HEK293 (cell line): Measurements from ENCODE around the gene COBL.

Experiments
- CTCF ChIA-PET: fragments of 350-600 bp; formaldehyde crosslinking; extraction: SDS; loops from one replicate; lab custom pipeline; 2021; ENCODE audit warnings: antibody characterized with exemption; lab: Yijun Ruan, JAX
- POLR2A ChIA-PET: fragments of 300-600 bp; formaldehyde crosslinking; extraction: SDS; loops from one replicate; lab custom pipeline; 2020; ENCODE audit warnings: antibody characterized with exemption, inconsistent platforms; lab: Yijun Ruan, JAX
- H3K27ac ChIP-seq: fragments of 200-500 bp; sonication (Bioruptor generic); 2 replicates; pipeline ENCODE4 v1.5.1; 2014; ENCODE audit warnings: low read depth, low read length, control low read depth, inconsistent platforms; ENCODE audit errors: extremely low read depth
- H3K36me3 ChIP-seq, 2 experiments: fragments of 200-500 bp in 1 of 2; sonication (Bioruptor generic) in 1 of 2; 1 replicate in 1 of 2; 2 replicates in 1 of 2; pipeline ENCODE4 v1.5.1; 2014 to 2017; ENCODE audit warnings: inconsistent platforms in 2 of 2, low read length in 2 of 2; ENCODE audit not compliant: control insufficient read depth in 2 of 2, insufficient read depth in 1 of 2
- H3K4me1 ChIP-seq: fragments of 200-500 bp; sonication (Bioruptor generic); 2 replicates; pipeline ENCODE4 v1.5.1; 2014; ENCODE audit warnings: mild to moderate bottlenecking, low read length, inconsistent platforms; ENCODE audit not compliant: control insufficient read depth, insufficient read depth
- H3K4me3 ChIP-seq: 2 replicates; pipeline ENCODE4 v1.5.1; 2011; ENCODE audit warnings: low read depth, mild to moderate bottlenecking, control low read depth, low read length, moderate library complexity
- H3K9me3 ChIP-seq: fragments of 200-500 bp; sonication (Bioruptor generic); 2 replicates; pipeline ENCODE4 v1.5.1; 2014; ENCODE audit warnings: low read depth, low read length, inconsistent platforms; ENCODE audit not compliant: control insufficient read depth, insufficient read depth
- FEZF1 ChIP-seq: fragments of 450-650 bp; formaldehyde crosslinking; IDR thresholded peaks from 2 replicates; pipeline ENCODE4 v1.5.1; 2016; ENCODE audit warnings: missing biosample characterization, missing genetic modification characterization
- GLIS1 ChIP-seq: fragments of 450-650 bp; formaldehyde crosslinking; IDR thresholded peaks from 2 replicates; pipeline ENCODE4 v1.5.1; 2016; ENCODE audit warnings: missing biosample characterization, missing genetic modification characterization
- MYNN ChIP-seq: fragments of 450-650 bp; formaldehyde crosslinking; IDR thresholded peaks from 2 replicates; pipeline ENCODE4 v1.5.1; 2016; ENCODE audit warnings: missing biosample characterization, missing genetic modification characterization, borderline replicate concordance
- YY1 ChIP-seq: fragments of 450-650 bp; formaldehyde crosslinking; IDR thresholded peaks from 2 replicates; pipeline ENCODE4 v1.5.1; 2018; ENCODE audit warnings: missing biosample characterization, missing genetic modification characterization
- ZBTB48 ChIP-seq: fragments of 450-650 bp; formaldehyde crosslinking; IDR thresholded peaks from 2 replicates; pipeline ENCODE4 v1.5.1; 2016; ENCODE audit warnings: missing biosample characterization, missing genetic modification characterization
- ZEB2 ChIP-seq: fragments of 450-650 bp; formaldehyde crosslinking; IDR thresholded peaks from 2 replicates; pipeline ENCODE4 v1.5.1; 2016; ENCODE audit warnings: missing biosample characterization, missing genetic modification characterization
- ZNF10 ChIP-seq: fragments of 450-650 bp; formaldehyde crosslinking; IDR thresholded peaks from 2 replicates; pipeline ENCODE4 v1.5.1; 2017; ENCODE audit warnings: missing biosample characterization, missing genetic modification characterization
- ZNF16 ChIP-seq: fragments of 450-650 bp; formaldehyde crosslinking; IDR thresholded peaks from 2 replicates; pipeline ENCODE4 v1.5.1; 2016; ENCODE audit warnings: low read depth, missing biosample characterization, missing genetic modification characterization
- ZNF202 ChIP-seq: fragments of 450-650 bp; formaldehyde crosslinking; IDR thresholded peaks from 2 replicates; pipeline ENCODE4 v1.5.1; 2016; ENCODE audit warnings: missing biosample characterization, missing genetic modification characterization, borderline replicate concordance
- ZNF211 ChIP-seq: fragments of 450-650 bp; formaldehyde crosslinking; IDR thresholded peaks from 2 replicates; pipeline ENCODE4 v1.5.1; 2016; ENCODE audit warnings: low read depth, missing biosample characterization, missing genetic modification characterization
- ZNF416 ChIP-seq: fragments of 450-650 bp; formaldehyde crosslinking; IDR thresholded peaks from 2 replicates; pipeline ENCODE4 v1.5.1; 2016; ENCODE audit warnings: missing biosample characterization, missing genetic modification characterization
- ZNF423 ChIP-seq: fragments of 450-650 bp; formaldehyde crosslinking; IDR thresholded peaks from 2 replicates; pipeline ENCODE4 v1.5.1; 2016; ENCODE audit warnings: missing biosample characterization, missing genetic modification characterization
- ZNF555 ChIP-seq: fragments of 450-650 bp; formaldehyde crosslinking; conservative IDR thresholded peaks from 2 replicates; pipeline ENCODE4 v1.5.1; 2017; ENCODE audit warnings: missing biosample characterization, mild to moderate bottlenecking, missing genetic modification characterization, inconsistent platforms
- ZNF560 ChIP-seq: fragments of 450-650 bp; formaldehyde crosslinking; IDR thresholded peaks from 2 replicates; pipeline ENCODE4 v1.5.1; 2017; ENCODE audit warnings: missing biosample characterization, missing genetic modification characterization, borderline replicate concordance
- ZNF624 ChIP-seq: fragments of 450-650 bp; formaldehyde crosslinking; IDR thresholded peaks from 2 replicates; pipeline ENCODE4 v1.5.1; 2017; ENCODE audit warnings: missing biosample characterization, missing genetic modification characterization
- ZNF701 ChIP-seq: fragments of 450-650 bp; formaldehyde crosslinking; IDR thresholded peaks from 2 replicates; pipeline ENCODE4 v1.5.1; 2016; ENCODE audit warnings: missing biosample characterization, missing genetic modification characterization
- ZNF707 ChIP-seq: fragments of 450-650 bp; formaldehyde crosslinking; IDR thresholded peaks from 2 replicates; pipeline ENCODE4 v1.5.1; 2016; ENCODE audit warnings: missing biosample characterization, missing genetic modification characterization
- ZSCAN16 ChIP-seq: fragments of 450-650 bp; formaldehyde crosslinking; IDR thresholded peaks from 2 replicates; pipeline ENCODE4 v1.5.1; 2016; ENCODE audit warnings: missing biosample characterization, missing genetic modification characterization
- TF ChIP-seq, protein P1 (sequence below): fragments of 450-650 bp; formaldehyde crosslinking; IDR thresholded peaks from 2 replicates; pipeline ENCODE4 v1.5.1; 2016; ENCODE audit warnings: missing biosample characterization, missing genetic modification characterization, low read depth
- TF ChIP-seq, protein P2 (sequence below): fragments of 450-650 bp; formaldehyde crosslinking; IDR thresholded peaks from 2 replicates; pipeline ENCODE4 v1.5.1; 2017; ENCODE audit warnings: missing biosample characterization, missing genetic modification characterization
- TF ChIP-seq, protein P3 (sequence below): fragments of 450-650 bp; formaldehyde crosslinking; IDR thresholded peaks from 2 replicates; pipeline ENCODE4 v1.5.1; 2016; ENCODE audit warnings: missing biosample characterization, missing genetic modification characterization
- TF ChIP-seq, protein P4 (sequence below): fragments of 450-650 bp; formaldehyde crosslinking; IDR thresholded peaks from 2 replicates; pipeline ENCODE4 v1.5.1; 2016; ENCODE audit warnings: missing biosample characterization, missing genetic modification characterization

COBL gene

DNA sequence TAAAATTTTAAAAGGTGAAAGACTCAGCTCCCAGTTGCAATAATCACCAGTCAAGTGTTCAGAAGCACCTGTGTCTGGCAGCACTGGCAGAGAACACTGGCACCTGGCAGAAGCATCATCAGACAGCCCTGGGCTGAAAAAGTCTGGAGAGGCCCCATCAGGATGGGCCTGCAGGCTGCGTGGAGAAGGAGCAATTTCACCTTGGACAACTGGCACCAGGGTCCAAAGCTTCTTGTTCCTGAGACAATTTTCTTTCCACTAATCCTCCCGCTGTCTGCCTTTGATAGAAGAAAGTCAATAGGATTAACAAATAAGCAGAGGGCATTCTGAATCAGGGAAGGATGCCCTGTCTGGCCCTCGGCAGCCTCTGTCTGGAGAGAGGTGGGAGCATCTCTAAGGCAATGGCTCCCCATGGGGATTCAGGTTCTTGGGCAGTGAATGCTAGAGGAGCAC is 6.5 kb downstream of the COBL start:
- peaks cover 24% of the 10 kb centered on the region for H3K4me1 ChIP-seq
- no peak overlapping the region for H3K4me3 ChIP-seq
- TF ChIP-seq, protein P1, sequence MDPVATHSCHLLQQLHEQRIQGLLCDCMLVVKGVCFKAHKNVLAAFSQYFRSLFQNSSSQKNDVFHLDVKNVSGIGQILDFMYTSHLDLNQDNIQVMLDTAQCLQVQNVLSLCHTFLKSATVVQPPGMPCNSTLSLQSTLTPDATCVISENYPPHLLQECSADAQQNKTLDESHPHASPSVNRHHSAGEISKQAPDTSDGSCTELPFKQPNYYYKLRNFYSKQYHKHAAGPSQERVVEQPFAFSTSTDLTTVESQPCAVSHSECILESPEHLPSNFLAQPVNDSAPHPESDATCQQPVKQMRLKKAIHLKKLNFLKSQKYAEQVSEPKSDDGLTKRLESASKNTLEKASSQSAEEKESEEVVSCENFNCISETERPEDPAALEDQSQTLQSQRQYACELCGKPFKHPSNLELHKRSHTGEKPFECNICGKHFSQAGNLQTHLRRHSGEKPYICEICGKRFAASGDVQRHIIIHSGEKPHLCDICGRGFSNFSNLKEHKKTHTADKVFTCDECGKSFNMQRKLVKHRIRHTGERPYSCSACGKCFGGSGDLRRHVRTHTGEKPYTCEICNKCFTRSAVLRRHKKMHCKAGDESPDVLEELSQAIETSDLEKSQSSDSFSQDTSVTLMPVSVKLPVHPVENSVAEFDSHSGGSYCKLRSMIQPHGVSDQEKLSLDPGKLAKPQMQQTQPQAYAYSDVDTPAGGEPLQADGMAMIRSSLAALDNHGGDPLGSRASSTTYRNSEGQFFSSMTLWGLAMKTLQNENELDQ (tag by site-specific recombination), result no peak
- TF ChIP-seq, protein P2, sequence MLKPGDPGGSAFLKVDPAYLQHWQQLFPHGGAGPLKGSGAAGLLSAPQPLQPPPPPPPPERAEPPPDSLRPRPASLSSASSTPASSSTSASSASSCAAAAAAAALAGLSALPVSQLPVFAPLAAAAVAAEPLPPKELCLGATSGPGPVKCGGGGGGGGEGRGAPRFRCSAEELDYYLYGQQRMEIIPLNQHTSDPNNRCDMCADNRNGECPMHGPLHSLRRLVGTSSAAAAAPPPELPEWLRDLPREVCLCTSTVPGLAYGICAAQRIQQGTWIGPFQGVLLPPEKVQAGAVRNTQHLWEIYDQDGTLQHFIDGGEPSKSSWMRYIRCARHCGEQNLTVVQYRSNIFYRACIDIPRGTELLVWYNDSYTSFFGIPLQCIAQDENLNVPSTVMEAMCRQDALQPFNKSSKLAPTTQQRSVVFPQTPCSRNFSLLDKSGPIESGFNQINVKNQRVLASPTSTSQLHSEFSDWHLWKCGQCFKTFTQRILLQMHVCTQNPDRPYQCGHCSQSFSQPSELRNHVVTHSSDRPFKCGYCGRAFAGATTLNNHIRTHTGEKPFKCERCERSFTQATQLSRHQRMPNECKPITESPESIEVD (tag by site-specific recombination), result no peak
- no peak for TF ChIP-seq ZEB2 (tag by site-specific recombination)
- no peak for TF ChIP-seq MYNN (tag by site-specific recombination)
- TF ChIP-seq FEZF1, result no peak
- TF ChIP-seq ZNF202 (tag by site-specific recombination), result no peak
- no peak for TF ChIP-seq ZNF555 (tag by site-specific recombination)
- no peak for TF ChIP-seq ZNF707
- ChIA-PET POLR2A (no interaction called here), CTCF (interaction anchor here (0.6 kb wide), 1 partner anchor 1109 kb away, joined by 3 read pairs; no protein-coding TSS in a partner anchor)
- no peaks in the 10 kb centered on the region for H3K36me3 ChIP-seq
- no peaks in the 10 kb centered on the region for H3K9me3 ChIP-seq
- H3K27ac ChIP-seq, result no peak overlapping the region

DNA sequence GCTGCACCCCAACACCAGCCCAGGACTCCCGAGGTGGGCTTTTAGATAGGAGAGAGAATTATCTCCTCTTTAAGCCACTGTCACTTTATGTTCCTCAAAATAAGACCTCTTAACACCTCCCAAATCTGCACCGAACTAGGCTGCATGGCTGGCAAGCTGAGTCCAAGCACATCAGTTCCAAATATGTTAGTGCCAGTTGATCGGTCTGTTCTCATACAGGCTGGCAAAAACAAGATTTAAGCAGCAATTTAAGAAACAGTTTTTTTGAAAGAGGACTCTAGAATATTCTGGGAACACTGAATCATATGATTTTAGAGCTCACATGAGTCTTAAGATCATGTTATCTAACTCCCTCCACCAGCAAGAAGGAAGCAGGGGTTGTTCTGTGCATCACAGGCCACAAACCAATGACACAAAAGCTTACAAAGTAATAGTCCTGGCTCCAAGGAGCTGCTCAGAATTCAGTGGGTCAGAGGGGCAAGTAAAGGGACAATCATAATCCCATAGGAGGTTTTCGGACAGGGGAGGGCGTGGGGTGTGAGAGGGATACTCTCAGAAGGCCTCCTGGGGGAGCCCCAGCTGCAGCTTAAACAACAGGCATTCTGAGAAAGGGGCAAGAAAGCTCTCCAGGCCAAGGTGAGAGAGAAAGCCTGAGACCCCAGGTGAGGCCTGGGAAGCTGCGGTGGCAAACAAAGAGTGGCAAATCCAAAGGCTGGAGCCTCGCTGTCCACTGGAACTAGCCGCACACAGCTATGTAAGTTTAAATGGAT is 7.1 kb downstream of the COBL start:
- Histone ChIP-seq H3K27ac (no peak overlapping the region), H3K4me3 (no peak overlapping the region), H3K4me1 (peaks cover 22% of the 10 kb centered on the region), H3K9me3 (no peaks in the 10 kb centered on the region), H3K36me3 (no peaks in the 10 kb centered on the region)
- ChIA-PET POLR2A (no interaction called here), CTCF (interaction anchor here (0.6 kb wide), 1 partner anchor 1110 kb away, joined by 3 read pairs; no protein-coding TSS in a partner anchor)
- TF ChIP-seq, protein P3, sequence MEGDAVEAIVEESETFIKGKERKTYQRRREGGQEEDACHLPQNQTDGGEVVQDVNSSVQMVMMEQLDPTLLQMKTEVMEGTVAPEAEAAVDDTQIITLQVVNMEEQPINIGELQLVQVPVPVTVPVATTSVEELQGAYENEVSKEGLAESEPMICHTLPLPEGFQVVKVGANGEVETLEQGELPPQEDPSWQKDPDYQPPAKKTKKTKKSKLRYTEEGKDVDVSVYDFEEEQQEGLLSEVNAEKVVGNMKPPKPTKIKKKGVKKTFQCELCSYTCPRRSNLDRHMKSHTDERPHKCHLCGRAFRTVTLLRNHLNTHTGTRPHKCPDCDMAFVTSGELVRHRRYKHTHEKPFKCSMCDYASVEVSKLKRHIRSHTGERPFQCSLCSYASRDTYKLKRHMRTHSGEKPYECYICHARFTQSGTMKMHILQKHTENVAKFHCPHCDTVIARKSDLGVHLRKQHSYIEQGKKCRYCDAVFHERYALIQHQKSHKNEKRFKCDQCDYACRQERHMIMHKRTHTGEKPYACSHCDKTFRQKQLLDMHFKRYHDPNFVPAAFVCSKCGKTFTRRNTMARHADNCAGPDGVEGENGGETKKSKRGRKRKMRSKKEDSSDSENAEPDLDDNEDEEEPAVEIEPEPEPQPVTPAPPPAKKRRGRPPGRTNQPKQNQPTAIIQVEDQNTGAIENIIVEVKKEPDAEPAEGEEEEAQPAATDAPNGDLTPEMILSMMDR (tag by site-specific recombination), result no peak

DNA sequence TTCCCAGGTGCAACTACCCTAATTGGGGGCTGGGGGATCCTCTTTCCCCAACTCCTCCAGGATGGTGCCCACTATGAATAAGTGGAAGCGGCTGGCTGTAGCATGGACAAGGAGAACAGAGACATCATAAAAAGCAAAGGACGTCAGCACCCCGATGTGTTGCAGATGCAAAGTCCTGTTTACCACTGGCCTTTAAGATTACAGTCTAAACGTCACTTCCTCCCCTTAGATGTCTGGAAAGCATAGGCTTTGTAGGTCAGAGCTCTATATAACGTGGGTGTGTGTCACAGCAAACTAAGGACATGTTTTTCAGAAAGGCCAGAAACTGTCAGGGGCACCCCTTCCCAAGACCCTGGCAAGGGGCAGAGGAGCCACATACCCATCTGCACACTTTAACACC is 7.9 kb downstream of the COBL start:
- H3K27ac ChIP-seq, result no peak overlapping the region
- peaks cover 13% of the 10 kb centered on the region for H3K4me1 ChIP-seq
- H3K36me3 ChIP-seq, result no peaks in the 10 kb centered on the region
- ChIA-PET CTCF (interaction anchor here (0.6 to 1.2 kb wide), 5 partner anchors 58 to 891 kb away, joined by 3 to 4 read pairs (median 3); no protein-coding TSS in a partner anchor), POLR2A (no interaction called here)
- no peaks in the 10 kb centered on the region for H3K9me3 ChIP-seq
- no peak overlapping the region for H3K4me3 ChIP-seq
- TF ChIP-seq ZNF624 (tag by site-specific recombination) (no peak), ZNF211 (tag by site-specific recombination) (no peak), ZSCAN16 (tag by site-specific recombination) (no peak), ZBTB48 (tag by site-specific recombination) (no peak), ZNF423 (no peak), ZNF416 (no peak), ZNF10 (tag by site-specific recombination) (no peak), GLIS1 (tag by site-specific recombination) (no peak), ZNF16 (tag by site-specific recombination) (no peak), ZNF701 (no peak), YY1 (tag by site-specific recombination) (no peak), ZNF560 (tag by site-specific recombination) (no peak)
- TF ChIP-seq, protein P4, sequence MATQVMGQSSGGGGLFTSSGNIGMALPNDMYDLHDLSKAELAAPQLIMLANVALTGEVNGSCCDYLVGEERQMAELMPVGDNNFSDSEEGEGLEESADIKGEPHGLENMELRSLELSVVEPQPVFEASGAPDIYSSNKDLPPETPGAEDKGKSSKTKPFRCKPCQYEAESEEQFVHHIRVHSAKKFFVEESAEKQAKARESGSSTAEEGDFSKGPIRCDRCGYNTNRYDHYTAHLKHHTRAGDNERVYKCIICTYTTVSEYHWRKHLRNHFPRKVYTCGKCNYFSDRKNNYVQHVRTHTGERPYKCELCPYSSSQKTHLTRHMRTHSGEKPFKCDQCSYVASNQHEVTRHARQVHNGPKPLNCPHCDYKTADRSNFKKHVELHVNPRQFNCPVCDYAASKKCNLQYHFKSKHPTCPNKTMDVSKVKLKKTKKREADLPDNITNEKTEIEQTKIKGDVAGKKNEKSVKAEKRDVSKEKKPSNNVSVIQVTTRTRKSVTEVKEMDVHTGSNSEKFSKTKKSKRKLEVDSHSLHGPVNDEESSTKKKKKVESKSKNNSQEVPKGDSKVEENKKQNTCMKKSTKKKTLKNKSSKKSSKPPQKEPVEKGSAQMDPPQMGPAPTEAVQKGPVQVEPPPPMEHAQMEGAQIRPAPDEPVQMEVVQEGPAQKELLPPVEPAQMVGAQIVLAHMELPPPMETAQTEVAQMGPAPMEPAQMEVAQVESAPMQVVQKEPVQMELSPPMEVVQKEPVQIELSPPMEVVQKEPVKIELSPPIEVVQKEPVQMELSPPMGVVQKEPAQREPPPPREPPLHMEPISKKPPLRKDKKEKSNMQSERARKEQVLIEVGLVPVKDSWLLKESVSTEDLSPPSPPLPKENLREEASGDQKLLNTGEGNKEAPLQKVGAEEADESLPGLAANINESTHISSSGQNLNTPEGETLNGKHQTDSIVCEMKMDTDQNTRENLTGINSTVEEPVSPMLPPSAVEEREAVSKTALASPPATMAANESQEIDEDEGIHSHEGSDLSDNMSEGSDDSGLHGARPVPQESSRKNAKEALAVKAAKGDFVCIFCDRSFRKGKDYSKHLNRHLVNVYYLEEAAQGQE, result no peak
